ENCODE measurements around the gene C2orf92. TPM values are rescaled to one million over a fixed set of nuclear protein-coding genes. Genes with fewer than 3 reads are reported as not detected.

The C2orf92 gene
- total RNA-seq, 2 experiments from 2014 or later: 5.9 to 11.2 TPM

- TF ChIP-seq CTCF (conservative IDR thresholded peaks at IDR 0.05; ENCODE audit: low read length): no peak
- intact Hi-C loops (cut with micrococcal nuclease; ENCODE audit: unreplicated experiment): no loop called here
- Histone ChIP-seq H3K4me1 (ENCODE audit: insufficient read depth, low read length, poor library complexity, severe bottlenecking) (peaks cover 16% of the 10 kb centered on the region), H3K9me3 (ENCODE audit: low read length) (no peaks in the 10 kb centered on the region), H3K9me2 (ENCODE audit: insufficient read depth, low read length) (no peaks in the 10 kb centered on the region), H3K27ac (ENCODE audit: low read depth, low read length, poor library complexity, severe bottlenecking) (no peak overlapping the region), H2AFZ (ENCODE audit: low read length) (no peak overlapping the region), H3K4me3 (ENCODE audit: low read depth, low read length, poor library complexity, severe bottlenecking) (no peak overlapping the region), H3K79me2 (ENCODE audit: insufficient read depth, low read depth, low read length) (peaks cover 21% of the 10 kb centered on the region; the same call in 1 of the 2 replicates), H3K4me2 (ENCODE audit: low read length) (no peak overlapping the region), H3K36me3 (ENCODE audit: insufficient read depth, low read length) (peaks cover 45% of the 10 kb centered on the region), H4K20me1 (ENCODE audit: insufficient read depth, low read length) (no peaks in the 10 kb centered on the region)
- BruUV-seq (replicated peaks): no TSS peak
- POLR2A ChIA-PET: no interaction called here
- DNase-seq (ENCODE audit: low spot score): no peak
- CTCF ChIA-PET (ENCODE audit: unreplicated experiment): interaction anchor here (1.0 kb wide), 1 partner anchor 15 kb away, joined by 4 read pairs; the partner anchor contains the start of gene COX5B
Measured at GRCh38 chr2:97660775-97661389, 8.6 kb upstream of the C2orf92 start.

- H3K4me1 ChIP-seq (ENCODE audit: insufficient read depth, low read length, poor library complexity, severe bottlenecking): peaks cover 16% of the 10 kb centered on the region
- no peak overlapping the region for H3K27ac ChIP-seq (ENCODE audit: low read depth, low read length, poor library complexity, severe bottlenecking)
- no peaks in the 10 kb centered on the region for H3K9me2 ChIP-seq (ENCODE audit: insufficient read depth, low read length)
- CTCF ChIA-PET (ENCODE audit: unreplicated experiment): interaction anchor here (0.8 to 1.5 kb wide), 3 partner anchors 10 to 16 kb away, joined by 3 to 7 read pairs (median 3); partner anchors contain the start of gene COX5B
- intact Hi-C loops (cut with micrococcal nuclease; ENCODE audit: unreplicated experiment): no loop called here
- POLR2A ChIA-PET: interaction anchor here (0.6 to 4.1 kb wide), 5 partner anchors 8 to 335 kb away, joined by 3 to 44 read pairs (median 6); partner anchors contain the start of gene COX5B
- no peaks in the 10 kb centered on the region for H3K9me3 ChIP-seq (ENCODE audit: low read length)
- peaks cover 21% of the 10 kb centered on the region; the same call in 1 of the 2 replicates for H3K79me2 ChIP-seq (ENCODE audit: insufficient read depth, low read depth, low read length)
- no peaks in the 10 kb centered on the region for H4K20me1 ChIP-seq (ENCODE audit: insufficient read depth, low read length)
- H2AFZ ChIP-seq (ENCODE audit: low read length): no peak overlapping the region
- peaks cover 35% of the 10 kb centered on the region for H3K36me3 ChIP-seq (ENCODE audit: insufficient read depth, low read length)
- TF ChIP-seq EZH2phosphoT487 (IDR thresholded peaks at IDR 0.05; ENCODE audit: borderline replicate concordance, low read depth, low read length) (no peak), CTCF (conservative IDR thresholded peaks at IDR 0.05; ENCODE audit: low read length) (no peak)
- no peak for DNase-seq (ENCODE audit: low spot score)
- peak overlapping the region; percentile 90 for H3K4me3 ChIP-seq (ENCODE audit: low read depth, low read length, poor library complexity, severe bottlenecking)
- no TSS peak for BruUV-seq (replicated peaks)
- peak overlapping the region; percentile 93 for H3K4me2 ChIP-seq (ENCODE audit: low read length)
Measured at GRCh38 chr2:97661927-97662326, 7.6 kb upstream of the C2orf92 start.

- Histone ChIP-seq H3K36me3 (ENCODE audit: insufficient read depth, low read length) (peaks cover 30% of the 10 kb centered on the region; the same call in 1 of the 2 replicates), H4K20me1 (ENCODE audit: insufficient read depth, low read length) (no peaks in the 10 kb centered on the region), H3K4me1 (ENCODE audit: insufficient read depth, low read length, poor library complexity, severe bottlenecking) (peaks cover 16% of the 10 kb centered on the region), H3K4me2 (ENCODE audit: low read length) (peak overlapping the region; percentile 93), H3K79me2 (ENCODE audit: insufficient read depth, low read depth, low read length) (peaks cover 21% of the 10 kb centered on the region; the same call in 1 of the 2 replicates), H2AFZ (ENCODE audit: low read length) (no peak overlapping the region), H3K9me3 (ENCODE audit: low read length) (no peaks in the 10 kb centered on the region), H3K27ac (ENCODE audit: low read depth, low read length, poor library complexity, severe bottlenecking) (peak overlapping the region; percentile 40), H3K4me3 (ENCODE audit: low read depth, low read length, poor library complexity, severe bottlenecking) (peak overlapping the region; percentile 90), H3K9me2 (ENCODE audit: insufficient read depth, low read length) (no peaks in the 10 kb centered on the region)
- BruUV-seq (replicated peaks): no TSS peak
- CTCF ChIA-PET (ENCODE audit: unreplicated experiment): interaction anchor here (0.8 to 1.5 kb wide), 3 partner anchors 11 to 17 kb away, joined by 3 to 7 read pairs (median 3); partner anchors contain the start of gene COX5B
- intact Hi-C loops (cut with micrococcal nuclease; ENCODE audit: unreplicated experiment): no loop called here
- DNase-seq (ENCODE audit: low spot score): peak; percentile 57
- POLR2A ChIA-PET: interaction anchor here (0.6 to 4.1 kb wide), 5 partner anchors 8 to 335 kb away, joined by 3 to 44 read pairs (median 6); partner anchors contain the start of gene COX5B
- TF ChIP-seq CTCF (conservative IDR thresholded peaks at IDR 0.05; ENCODE audit: low read length) (no peak), EZH2phosphoT487 (IDR thresholded peaks at IDR 0.05; ENCODE audit: borderline replicate concordance, low read depth, low read length) (no peak)
Measured at GRCh38 chr2:97662386-97662894, 7.1 kb upstream of the C2orf92 start.
